GM23338 (cell line): ENCODE data around the gene PRLH. TPM values are rescaled to one million over a fixed set of nuclear protein-coding genes. Genes with fewer than 3 reads are reported as not detected.

Experiments
- ATAC-seq: fragments of 200-7000 bp; cut with Tn5 transposase; 3 replicates; pipeline ENCODE4 v1.9.1; 2020
- DNase-seq: peaks from one replicate; pipeline ENCODE4 v3.0.0-alpha.2; 2015; ENCODE audit warnings: low spot score
- H2AFZ ChIP-seq: fragments of 200-600 bp; sonication (generic); 2 replicates; pipeline ENCODE4 v1.8.0; 2016; ENCODE audit warnings: antibody characterized with exemption, mild to moderate bottlenecking, moderate library complexity
- H3F3A ChIP-seq: fragments of 200-600 bp; sonication (generic); replicated peaks from 2 replicates; pipeline ENCODE4 v1.8.0; 2017; ENCODE audit warnings: antibody characterized with exemption, mixed run types, low read depth
- H3K27ac ChIP-seq: fragments of 200-600 bp; sonication (generic); 2 replicates; pipeline ENCODE4 v1.6.1; 2016; ENCODE audit warnings: low read depth
- H3K27me3 ChIP-seq: fragments of 200-600 bp; sonication (generic); 2 replicates; pipeline ENCODE4 v1.8.0; 2016; ENCODE audit warnings: mild to moderate bottlenecking, mixed run types, moderate library complexity; ENCODE audit not compliant: insufficient read depth
- H3K36me3 ChIP-seq: fragments of 200-600 bp; sonication (generic); 2 replicates; pipeline ENCODE4 v1.8.0; 2016; ENCODE audit warnings: mild to moderate bottlenecking; ENCODE audit not compliant: insufficient read depth
- H3K4me1 ChIP-seq: fragments of 200-600 bp; sonication (generic); 2 replicates; pipeline ENCODE4 v1.8.0; 2016; ENCODE audit warnings: mild to moderate bottlenecking, moderate library complexity; ENCODE audit not compliant: insufficient read depth
- H3K4me2 ChIP-seq: fragments of 200-600 bp; sonication (generic); 2 replicates; pipeline ENCODE4 v1.7.1; 2017; ENCODE audit warnings: mixed run types
- H3K4me3 ChIP-seq: fragments of 200-600 bp; sonication (generic); 2 replicates; pipeline ENCODE4 v1.6.1; 2016; ENCODE audit warnings: mixed run types
- H3K79me2 ChIP-seq: fragments of 200-600 bp; sonication (generic); replicated peaks from 2 replicates; pipeline ENCODE4 v1.8.0; 2017; ENCODE audit warnings: mild to moderate bottlenecking; ENCODE audit not compliant: insufficient read depth
- H3K9me2 ChIP-seq: fragments of 200-600 bp; sonication (generic); 2 replicates; pipeline ENCODE4 v1.8.0; 2017; ENCODE audit not compliant: insufficient read depth
- H4K20me1 ChIP-seq: fragments of 200-600 bp; sonication (generic); replicated peaks from 2 replicates; pipeline ENCODE4 v1.8.0; 2017; ENCODE audit warnings: mild to moderate bottlenecking; ENCODE audit not compliant: insufficient read depth
- H3K27ac Mint-ChIP-seq: 2 replicates; pipeline ENCODE4 v1.8.0; 2020; ENCODE audit warnings: inconsistent platforms, mild to moderate bottlenecking, moderate library complexity, mixed read lengths
- H3K27me3 Mint-ChIP-seq: 3 replicates; pipeline ENCODE4 v1.8.0; 2022; ENCODE audit warnings: low read depth, mild to moderate bottlenecking, moderate library complexity, mixed read lengths, inconsistent platforms; ENCODE audit not compliant: insufficient read depth, poor library complexity
- H3K36me3 Mint-ChIP-seq: 3 replicates; pipeline ENCODE4 v1.8.0; 2021; ENCODE audit warnings: low read depth, mild to moderate bottlenecking, inconsistent platforms, moderate library complexity, mixed read lengths
- H3K4me1 Mint-ChIP-seq: 3 replicates; pipeline ENCODE4 v1.8.0; 2020; ENCODE audit warnings: mild to moderate bottlenecking, inconsistent platforms, mixed read lengths
- H3K4me3 Mint-ChIP-seq: 3 replicates; pipeline ENCODE4 v1.8.0; 2021; ENCODE audit warnings: moderate library complexity, mild to moderate bottlenecking, inconsistent platforms, mixed read lengths
- H3K9me3 Mint-ChIP-seq: 3 replicates; pipeline ENCODE4 v1.8.0; 2020; ENCODE audit warnings: moderate library complexity, mild to moderate bottlenecking, inconsistent platforms, mixed read lengths
- CREB1 ChIP-seq: fragments of 250-450 bp; sonication (Bioruptor Pico); IDR thresholded peaks from 2 replicates; pipeline ENCODE4 v1.5.0; 2020; ENCODE audit warnings: low read depth, mild to moderate bottlenecking, moderate library complexity
- EZH2 ChIP-seq: fragments of 200-600 bp; sonication (generic); IDR thresholded peaks from one replicate; pipeline ENCODE4 v1.8.0; 2017; ENCODE audit warnings: antibody characterized with exemption, mild to moderate bottlenecking, low read depth; ENCODE audit not compliant: unreplicated experiment
- EZH2phosphoT487 ChIP-seq: fragments of 200-600 bp; sonication (generic); IDR thresholded peaks from one replicate; pipeline ENCODE4 v1.8.1; 2018; ENCODE audit warnings: antibody characterized with exemption; ENCODE audit not compliant: unreplicated experiment
- JUNB ChIP-seq: IDR thresholded peaks from one replicate; pipeline ENCODE4 v1.6.1; 2016; ENCODE audit warnings: antibody characterized with exemption; ENCODE audit not compliant: unreplicated experiment
- NANOG ChIP-seq: IDR thresholded peaks from 2 replicates; pipeline ENCODE4 v1.6.1; 2016; ENCODE audit warnings: antibody characterized with exemption, borderline replicate concordance
- REST ChIP-seq: IDR thresholded peaks from one replicate; pipeline ENCODE4 v1.6.1; 2018; ENCODE audit warnings: antibody characterized with exemption; ENCODE audit not compliant: unreplicated experiment
- STAT1 ChIP-seq: IDR thresholded peaks from one replicate; pipeline ENCODE4 v1.6.1; 2016; ENCODE audit warnings: antibody characterized with exemption; ENCODE audit not compliant: unreplicated experiment
- ZNF114 ChIP-seq: fragments of 250-450 bp; sonication (Bioruptor Pico); IDR thresholded peaks from 2 replicates; pipeline ENCODE4 v1.5.0; 2020; ENCODE audit warnings: mild to moderate bottlenecking, moderate library complexity
- ZNF331 ChIP-seq: fragments of 250-450 bp; sonication (Bioruptor Pico); IDR thresholded peaks from 2 replicates; pipeline ENCODE4 v1.5.0; 2020; ENCODE audit warnings: low read depth, mild to moderate bottlenecking, moderate library complexity
- ZNF462 ChIP-seq: fragments of 250-450 bp; sonication (Bioruptor Pico); IDR thresholded peaks from 2 replicates; pipeline ENCODE4 v1.5.0; 2020; ENCODE audit warnings: mild to moderate bottlenecking, moderate library complexity
- polyA plus RNA-seq: library from polyadenylated mRNA; unstranded; fragments of >200 nt; fragmentation: Nextera tagmentation; extraction: Ambion mirVana; gene quantifications from 2 replicates; pipeline ENCODE4 v1.2.1, GENCODE V29; 2016
- total RNA-seq: library from RNA; depleted of rRNA; stranded (reverse); fragments of >200 nt; shearing (Covaris generic); gene quantifications from 2 replicates; pipeline ENCODE4 v1.2.3, GENCODE V29; 2014
- TF ChIP-seq, protein P1 (sequence below): IDR thresholded peaks from 2 replicates; pipeline ENCODE4 v1.6.1; 2016; ENCODE audit warnings: antibody characterized with exemption
- TF ChIP-seq, protein P2 (sequence below), 2 experiments: fragments of 200-600 bp in 1 of 2; sonication (generic) in 1 of 2; conservative IDR thresholded peaks; 2 replicates each; pipeline versions ENCODE4 v1.5.1 to v1.6.1; 2016 to 2017; ENCODE audit warnings: antibody characterized with exemption in 2 of 2, low read depth in 2 of 2, mild to moderate bottlenecking in 2 of 2, moderate library complexity in 1 of 2

Gene PRLH
- total and polyA plus RNA-seq, 2 experiments from 2014 or later: not detected

DNA sequence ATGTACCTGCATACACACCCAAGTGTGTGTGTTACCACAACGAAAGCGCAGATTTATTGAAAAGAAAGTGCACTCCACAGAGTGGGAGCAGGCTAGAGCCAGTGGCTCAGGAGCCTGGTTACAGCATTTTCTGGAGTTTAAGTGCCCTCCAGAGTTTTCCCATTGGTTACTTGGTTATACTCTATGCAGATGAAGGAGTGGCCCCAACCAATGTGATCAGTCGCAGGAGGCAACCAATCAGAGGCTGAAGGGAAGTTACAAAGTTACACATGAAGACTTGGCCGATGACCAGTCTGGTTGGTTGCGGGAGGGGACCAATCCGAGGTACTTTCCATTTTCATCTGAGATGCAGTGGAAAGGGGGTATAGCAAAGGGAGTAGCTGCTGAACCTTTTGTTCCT is 13.5 kb upstream of the PRLH start:
- no peaks in the 10 kb centered on the region for H4K20me1 ChIP-seq
- no peaks in the 10 kb centered on the region for H3K4me1 ChIP-seq
- H3K27ac Mint-ChIP-seq: no peak overlapping the region
- H3K27me3 ChIP-seq: no peaks in the 10 kb centered on the region
- TF ChIP-seq REST: no peak
- TF ChIP-seq, protein P1, sequence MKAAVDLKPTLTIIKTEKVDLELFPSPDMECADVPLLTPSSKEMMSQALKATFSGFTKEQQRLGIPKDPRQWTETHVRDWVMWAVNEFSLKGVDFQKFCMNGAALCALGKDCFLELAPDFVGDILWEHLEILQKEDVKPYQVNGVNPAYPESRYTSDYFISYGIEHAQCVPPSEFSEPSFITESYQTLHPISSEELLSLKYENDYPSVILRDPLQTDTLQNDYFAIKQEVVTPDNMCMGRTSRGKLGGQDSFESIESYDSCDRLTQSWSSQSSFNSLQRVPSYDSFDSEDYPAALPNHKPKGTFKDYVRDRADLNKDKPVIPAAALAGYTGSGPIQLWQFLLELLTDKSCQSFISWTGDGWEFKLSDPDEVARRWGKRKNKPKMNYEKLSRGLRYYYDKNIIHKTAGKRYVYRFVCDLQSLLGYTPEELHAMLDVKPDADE: no peak
- TF ChIP-seq ZNF462 (CRISPR knock-in tag): no peak
- no peak for TF ChIP-seq EZH2
- no peak for TF ChIP-seq CREB1 (CRISPR knock-in tag)
- no peak for TF ChIP-seq STAT1
- TF ChIP-seq, protein P2, sequence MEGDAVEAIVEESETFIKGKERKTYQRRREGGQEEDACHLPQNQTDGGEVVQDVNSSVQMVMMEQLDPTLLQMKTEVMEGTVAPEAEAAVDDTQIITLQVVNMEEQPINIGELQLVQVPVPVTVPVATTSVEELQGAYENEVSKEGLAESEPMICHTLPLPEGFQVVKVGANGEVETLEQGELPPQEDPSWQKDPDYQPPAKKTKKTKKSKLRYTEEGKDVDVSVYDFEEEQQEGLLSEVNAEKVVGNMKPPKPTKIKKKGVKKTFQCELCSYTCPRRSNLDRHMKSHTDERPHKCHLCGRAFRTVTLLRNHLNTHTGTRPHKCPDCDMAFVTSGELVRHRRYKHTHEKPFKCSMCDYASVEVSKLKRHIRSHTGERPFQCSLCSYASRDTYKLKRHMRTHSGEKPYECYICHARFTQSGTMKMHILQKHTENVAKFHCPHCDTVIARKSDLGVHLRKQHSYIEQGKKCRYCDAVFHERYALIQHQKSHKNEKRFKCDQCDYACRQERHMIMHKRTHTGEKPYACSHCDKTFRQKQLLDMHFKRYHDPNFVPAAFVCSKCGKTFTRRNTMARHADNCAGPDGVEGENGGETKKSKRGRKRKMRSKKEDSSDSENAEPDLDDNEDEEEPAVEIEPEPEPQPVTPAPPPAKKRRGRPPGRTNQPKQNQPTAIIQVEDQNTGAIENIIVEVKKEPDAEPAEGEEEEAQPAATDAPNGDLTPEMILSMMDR (conservative IDR thresholded peaks at IDR 0.05; ENCODE audit: low read depth in 2 of 2): no peak
- TF ChIP-seq EZH2phosphoT487: no peak
- no peak for TF ChIP-seq ZNF114 (CRISPR knock-in tag)
- no peak for TF ChIP-seq NANOG
- no peak for TF ChIP-seq ZNF331 (CRISPR knock-in tag)
- TF ChIP-seq JUNB: no peak
- no peak for ATAC-seq
- H3K9me3 Mint-ChIP-seq: peaks cover 30% of the 10 kb centered on the region
- no peaks in the 10 kb centered on the region for H3K36me3 ChIP-seq
- peaks cover 41% of the 10 kb centered on the region for H3K36me3 Mint-ChIP-seq
- no peaks in the 10 kb centered on the region for H3K79me2 ChIP-seq
- DNase-seq: no peak
- no peak overlapping the region for H3K4me3 ChIP-seq
- no peaks in the 10 kb centered on the region for H3K9me2 ChIP-seq
- peaks cover 5% of the 10 kb centered on the region for H3K27me3 Mint-ChIP-seq
- H2AFZ ChIP-seq: no peak overlapping the region
- H3F3A ChIP-seq: no peaks in the 10 kb centered on the region
- no peak overlapping the region for H3K4me2 ChIP-seq
- H3K4me1 Mint-ChIP-seq: no peaks in the 10 kb centered on the region; the same call in 1 of the 3 replicates
- H3K4me3 Mint-ChIP-seq: no peak overlapping the region
- H3K27ac ChIP-seq: no peak overlapping the region
